Liver (tissue), 9 donors: Measurements from ENCODE around the gene MAPK8IP3. TPM values are rescaled to one million over a fixed set of nuclear protein-coding genes. Genes with fewer than 3 reads are reported as not detected.

ENCODE experiments used
- DNase-seq: peaks from one replicate; pipeline ENCODE4 v3.0.0-alpha.2; 2017; ENCODE audit warnings: low spot score
- H3K27ac ChIP-seq, 2 donors: one replicate each; pipeline ENCODE4 v1.7.0; 2013; ENCODE audit warnings: inconsistent platforms in 2 of 2, low read length in 2 of 2, control low read depth in 1 of 2, low read depth in 1 of 2, mild to moderate bottlenecking in 1 of 2
- H3K27me3 ChIP-seq, 4 donors: one replicate each; pipeline versions ENCODE4 v1.6.1 to v1.7.0; 2013; ENCODE audit warnings: low read length in 3 of 4, inconsistent platforms in 1 of 4, mild to moderate bottlenecking in 1 of 4, moderate library complexity in 1 of 4; ENCODE audit not compliant: control insufficient read depth in 4 of 4, insufficient read depth in 4 of 4
- H3K36me3 ChIP-seq, 4 donors: one replicate each; pipeline versions ENCODE4 v1.6.1 to v1.7.0; 2013; ENCODE audit warnings: low read length in 3 of 4, mild to moderate bottlenecking in 3 of 4, low read depth in 1 of 4, moderate library complexity in 1 of 4; ENCODE audit not compliant: control insufficient read depth in 4 of 4, insufficient read depth in 3 of 4
- H3K4me1 ChIP-seq, 4 donors: one replicate each; pipeline versions ENCODE4 v1.6.1 to v1.7.0; 2013; ENCODE audit warnings: low read length in 3 of 4, mild to moderate bottlenecking in 3 of 4, moderate library complexity in 1 of 4; ENCODE audit not compliant: control insufficient read depth in 4 of 4, insufficient read depth in 4 of 4
- H3K4me3 ChIP-seq, 3 donors: one replicate each; pipeline versions ENCODE4 v1.6.1 to v1.7.0; 2013; ENCODE audit warnings: low read length in 3 of 3, control low read depth in 1 of 3, low read depth in 1 of 3, mild to moderate bottlenecking in 1 of 3
- H3K9ac ChIP-seq, 2 donors: one replicate each; pipeline ENCODE4 v1.7.0; 2013; ENCODE audit warnings: low read length in 2 of 2, mild to moderate bottlenecking in 2 of 2, moderate library complexity in 2 of 2, control low read depth in 1 of 2, low read depth in 1 of 2
- H3K9me3 ChIP-seq, 4 donors: one replicate each; pipeline versions ENCODE4 v1.6.1 to v1.7.0; 2013; ENCODE audit warnings: low read length in 3 of 4; ENCODE audit not compliant: control insufficient read depth in 4 of 4
- ATF3 ChIP-seq: IDR thresholded peaks from 2 replicates; pipeline ENCODE4 v1.6.1; 2016; ENCODE audit warnings: antibody characterized with exemption
- CTCF ChIP-seq: fragments of 150-350 bp; IDR thresholded peaks from 2 replicates; pipeline ENCODE4 v1.5.1; 2017; ENCODE audit warnings: improper control_type of control experiment, low read depth, low read length; ENCODE audit not compliant: missing input control
- FOXA1 ChIP-seq: IDR thresholded peaks from 2 replicates; pipeline ENCODE4 v1.6.1; 2016; ENCODE audit warnings: antibody characterized with exemption
- FOXA2 ChIP-seq: IDR thresholded peaks from 2 replicates; pipeline ENCODE4 v1.6.1; 2016; ENCODE audit warnings: antibody characterized with exemption
- GABPA ChIP-seq, 2 donors: IDR thresholded peaks in 1 of 2; conservative IDR thresholded peaks in 1 of 2; 2 replicates each; pipeline ENCODE4 v1.6.1; 2016; ENCODE audit warnings: antibody characterized with exemption in 2 of 2, mild to moderate bottlenecking in 1 of 2, moderate library complexity in 1 of 2
- HNF4A ChIP-seq, 2 donors: conservative IDR thresholded peaks; 2 replicates each; pipeline ENCODE4 v1.6.1; 2016; ENCODE audit warnings: antibody characterized with exemption in 2 of 2, mild to moderate bottlenecking in 2 of 2
- HNF4G ChIP-seq: IDR thresholded peaks from 2 replicates; pipeline ENCODE4 v1.6.1; 2016; ENCODE audit warnings: antibody characterized with exemption
- JUND ChIP-seq, 2 donors: IDR thresholded peaks; 2 replicates each; pipeline ENCODE4 v1.6.1; 2016; ENCODE audit warnings: antibody characterized with exemption in 2 of 2
- NR2F2 ChIP-seq: IDR thresholded peaks from 2 replicates; pipeline ENCODE4 v1.6.1; 2016; ENCODE audit warnings: antibody characterized with exemption
- RAD21 ChIP-seq, 2 donors: IDR thresholded peaks; 2 replicates each; pipeline ENCODE4 v1.6.1; 2016; ENCODE audit warnings: antibody characterized with exemption in 2 of 2, mild to moderate bottlenecking in 2 of 2
- RXRA ChIP-seq, 2 donors: IDR thresholded peaks; 2 replicates each; pipeline ENCODE4 v1.6.1; 2017 to 2018; ENCODE audit warnings: antibody characterized with exemption in 2 of 2, mild to moderate bottlenecking in 1 of 2
- SP1 ChIP-seq: IDR thresholded peaks from 2 replicates; pipeline ENCODE4 v1.6.1; 2018; ENCODE audit warnings: antibody characterized with exemption, mild to moderate bottlenecking
- TAF1 ChIP-seq: conservative IDR thresholded peaks from 2 replicates; pipeline ENCODE4 v1.6.1; 2016; ENCODE audit warnings: antibody characterized with exemption, mild to moderate bottlenecking
- YY1 ChIP-seq: IDR thresholded peaks from 2 replicates; pipeline ENCODE4 v1.6.1; 2016; ENCODE audit warnings: antibody characterized with exemption, mild to moderate bottlenecking
- ZBTB33 ChIP-seq: IDR thresholded peaks from 2 replicates; pipeline ENCODE4 v1.6.1; 2016; ENCODE audit warnings: antibody characterized with exemption
- WGBS: extraction: QIAGEN DNeasy Blood & Tissue Kit; methylation state at CpG from one replicate; pipeline ENCODE4 v1.1.7; 2013; 5-methylcytosine and 5-hydroxymethylcytosine counted together
- polyA plus RNA-seq, 2 donors: library from polyadenylated mRNA; stranded (reverse) in 1 of 2; unstranded in 1 of 2; fragments of 200-250 nt in 1 of 2; fragments of >200 nt in 1 of 2; fragmentation: Nextera tagmentation in 1 of 2; extraction: Ambion mirVana in 1 of 2; gene quantifications; one replicate each; pipeline versions ENCODE4 v1.2.1 to v1.2.3, GENCODE V29; 2013 to 2015
- total RNA-seq, 2 donors: library from RNA; depleted of rRNA; stranded (reverse); fragments of >200 nt; gene quantifications; one replicate each; pipeline ENCODE4 v1.2.3, GENCODE V29; 2014
- TF ChIP-seq, protein P1 (sequence below): IDR thresholded peaks from 2 replicates; pipeline ENCODE4 v1.6.1; 2016; ENCODE audit warnings: antibody characterized with exemption
- TF ChIP-seq, protein P2 (sequence below): IDR thresholded peaks from 2 replicates; pipeline ENCODE4 v1.6.1; 2016; ENCODE audit warnings: antibody characterized with exemption, mild to moderate bottlenecking
- donor health status: healthy.
- donor health status: healthy.
- donor health status: healthy.
- donor health status: healthy.
- donor health status: healthy.

MAPK8IP3 gene
- total and polyA plus RNA-seq, 4 donors: 4.1 to 43.0 (median 9.3) TPM

DNA sequence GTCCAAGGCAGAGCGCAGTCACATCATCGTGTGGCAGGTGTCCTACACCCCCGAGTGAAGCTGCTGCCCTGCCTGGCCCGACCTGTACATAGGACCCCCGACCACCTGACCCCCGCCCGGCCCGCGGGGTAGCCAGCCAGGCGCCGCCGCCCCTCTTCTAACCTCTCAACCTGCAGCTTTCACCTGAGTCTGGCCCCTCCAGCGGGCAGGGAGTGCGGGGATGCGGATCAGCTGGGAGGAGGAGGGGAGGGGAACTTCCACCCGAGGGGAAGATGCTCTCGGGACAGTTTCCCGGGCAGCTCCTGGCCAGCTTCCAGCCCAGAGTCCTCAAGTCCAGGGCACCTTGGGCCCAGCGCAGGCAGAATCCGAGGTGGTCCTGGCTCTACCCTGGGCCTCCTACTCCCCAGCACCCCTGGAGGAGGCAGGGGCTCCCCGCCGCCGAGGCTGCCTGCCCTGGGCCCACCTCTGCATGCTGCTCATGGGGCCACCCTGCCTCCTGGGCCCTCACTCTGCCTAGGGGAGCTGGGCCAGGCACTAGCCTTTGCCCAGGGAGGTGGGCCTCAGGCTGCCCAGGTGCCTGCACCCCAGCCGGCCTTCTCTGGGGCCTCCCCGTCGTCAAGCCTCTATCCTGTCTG is 62.9 kb downstream of the MAPK8IP3 start:
- Histone ChIP-seq H3K9me3 (no peaks in the 10 kb centered on the region), H3K9ac (no peak overlapping the region), H3K27me3 (no peaks in the 10 kb centered on the region), H3K36me3 (peaks cover 5 to 38% (median 12%) of the 10 kb centered on the region in 4 donors), H3K4me1 (peaks cover 3 to 32% (median 18%) of the 10 kb centered on the region in 4 donors), H3K4me3 (no peak overlapping the region), H3K27ac (no peak overlapping the region)
- 85% methylated on average over 26 of the region's 26 CpGs for WGBS
- DNase-seq: no peak
- TF ChIP-seq, protein P1, sequence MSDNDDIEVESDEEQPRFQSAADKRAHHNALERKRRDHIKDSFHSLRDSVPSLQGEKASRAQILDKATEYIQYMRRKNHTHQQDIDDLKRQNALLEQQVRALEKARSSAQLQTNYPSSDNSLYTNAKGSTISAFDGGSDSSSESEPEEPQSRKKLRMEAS: no peak
- TF ChIP-seq GABPA (IDR thresholded peaks at IDR 0.05 in 1 of 2, conservative IDR thresholded peaks at IDR 0.05 in 1 of 2): no peak
- no peak for TF ChIP-seq TAF1
- TF ChIP-seq CTCF: no peak
- TF ChIP-seq JUND (IDR thresholded peaks at IDR 0.05): no peak
- TF ChIP-seq FOXA2: no peak

GRCh38 chr16:1769402-1770300 is 63.7 kb downstream of the MAPK8IP3 start:
- no peak for DNase-seq
- no peaks in the 10 kb centered on the region for H3K27me3 ChIP-seq
- TF ChIP-seq FOXA1 (no peak), NR2F2 (no peak), FOXA2 (no peak), TAF1 (no peak), SP1 (no peak), HNF4A (conservative IDR thresholded peaks at IDR 0.05) (no peak), CTCF (no peak), GABPA (IDR thresholded peaks at IDR 0.05 in 1 of 2, conservative IDR thresholded peaks at IDR 0.05 in 1 of 2) (no peak), RXRA (IDR thresholded peaks at IDR 0.05) (no peak), HNF4G (no peak), YY1 (no peak), ATF3 (no peak), JUND (IDR thresholded peaks at IDR 0.05) (no peak), ZBTB33 (no peak), RAD21 (IDR thresholded peaks at IDR 0.05) (no peak)
- TF ChIP-seq, protein P2, sequence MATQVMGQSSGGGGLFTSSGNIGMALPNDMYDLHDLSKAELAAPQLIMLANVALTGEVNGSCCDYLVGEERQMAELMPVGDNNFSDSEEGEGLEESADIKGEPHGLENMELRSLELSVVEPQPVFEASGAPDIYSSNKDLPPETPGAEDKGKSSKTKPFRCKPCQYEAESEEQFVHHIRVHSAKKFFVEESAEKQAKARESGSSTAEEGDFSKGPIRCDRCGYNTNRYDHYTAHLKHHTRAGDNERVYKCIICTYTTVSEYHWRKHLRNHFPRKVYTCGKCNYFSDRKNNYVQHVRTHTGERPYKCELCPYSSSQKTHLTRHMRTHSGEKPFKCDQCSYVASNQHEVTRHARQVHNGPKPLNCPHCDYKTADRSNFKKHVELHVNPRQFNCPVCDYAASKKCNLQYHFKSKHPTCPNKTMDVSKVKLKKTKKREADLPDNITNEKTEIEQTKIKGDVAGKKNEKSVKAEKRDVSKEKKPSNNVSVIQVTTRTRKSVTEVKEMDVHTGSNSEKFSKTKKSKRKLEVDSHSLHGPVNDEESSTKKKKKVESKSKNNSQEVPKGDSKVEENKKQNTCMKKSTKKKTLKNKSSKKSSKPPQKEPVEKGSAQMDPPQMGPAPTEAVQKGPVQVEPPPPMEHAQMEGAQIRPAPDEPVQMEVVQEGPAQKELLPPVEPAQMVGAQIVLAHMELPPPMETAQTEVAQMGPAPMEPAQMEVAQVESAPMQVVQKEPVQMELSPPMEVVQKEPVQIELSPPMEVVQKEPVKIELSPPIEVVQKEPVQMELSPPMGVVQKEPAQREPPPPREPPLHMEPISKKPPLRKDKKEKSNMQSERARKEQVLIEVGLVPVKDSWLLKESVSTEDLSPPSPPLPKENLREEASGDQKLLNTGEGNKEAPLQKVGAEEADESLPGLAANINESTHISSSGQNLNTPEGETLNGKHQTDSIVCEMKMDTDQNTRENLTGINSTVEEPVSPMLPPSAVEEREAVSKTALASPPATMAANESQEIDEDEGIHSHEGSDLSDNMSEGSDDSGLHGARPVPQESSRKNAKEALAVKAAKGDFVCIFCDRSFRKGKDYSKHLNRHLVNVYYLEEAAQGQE: no peak
- TF ChIP-seq, protein P1: no peak
- peaks cover 5 to 33% (median 10%) of the 10 kb centered on the region in 4 donors for H3K36me3 ChIP-seq
- no peak overlapping the region for H3K9ac ChIP-seq
- H3K27ac ChIP-seq: no peak overlapping the region
- peaks cover 10 to 40% (median 25%) of the 10 kb centered on the region in 4 donors for H3K4me1 ChIP-seq
- H3K9me3 ChIP-seq: no peaks in the 10 kb centered on the region
- H3K4me3 ChIP-seq: peak overlapping the region in 1 of 3 donors; percentile 50
- WGBS: 86% methylated on average over 27 of the region's 27 CpGs
